HCT116 (cell line): ENCODE measurements around the gene MTG1. TPM values are rescaled to one million over a fixed set of nuclear protein-coding genes. Genes with fewer than 3 reads are reported as not detected.
"Not testable (repeated sequence)": the region's sequence is repeated elsewhere in the genome, so short reads cannot be mapped to it uniquely, and the experiment has no call there.

Source experiments
- ATAC-seq: fragments of 200-7000 bp; cut with Tn5 transposase; 2 replicates; pipeline ENCODE4 v1.9.1; 2020; ENCODE audit warnings: mild to moderate bottlenecking, moderate library complexity
- BruUV-seq: library from RNA; stranded (reverse); fragments of 400-500 nt; replicated peaks from 2 replicates; lab custom pipeline; 2021; lab: Mats Ljungman, UMichigan
- CTCF ChIA-PET: fragments of 300-600 bp; sonication (Branson Sonifier 250); formaldehyde crosslinking; loops from one replicate; lab custom pipeline; 2021; ENCODE audit warnings: antibody characterized with exemption; lab: Charles Lee
- POLR2A ChIA-PET: fragments of 300-600, 350-600 bp; sonication (Branson Sonifier 250); formaldehyde crosslinking; loops from one replicate; lab custom pipeline; 2021; ENCODE audit warnings: antibody characterized with exemption; lab: Charles Lee
- RAD21 ChIA-PET, 2 experiments: fragments of 300-600 bp; sonication (Branson Sonifier 250); formaldehyde crosslinking; loops; one replicate each; lab custom pipeline; 2023; ENCODE audit warnings: low total read pairs in 2 of 2; ENCODE audit not compliant: uncharacterized antibody in 2 of 2, unreplicated experiment in 2 of 2, low non-redundant PET in 1 of 2; lab: Charles Lee
- DNase-seq: peaks from one replicate; pipeline ENCODE4 v3.0.0-alpha.2; 2010; ENCODE audit warnings: low read depth, low spot score
- H2AFZ ChIP-seq: fragments of 200-600 bp; shearing (Covaris generic), sonication (generic); 2 replicates; pipeline ENCODE4 v1.6.1; 2017; ENCODE audit warnings: low read depth, mixed run types, mixed read lengths, antibody characterized with exemption, low read length; ENCODE audit not compliant: poor library complexity, severe bottlenecking
- H3K27ac ChIP-seq: 2 replicates; pipeline ENCODE4 v1.5.1; 2012; ENCODE audit warnings: low read depth, low read length
- H3K27me3 ChIP-seq: fragments of 200-600 bp; sonication (generic); 2 replicates; pipeline ENCODE4 v1.6.1; 2016; ENCODE audit warnings: mixed run types, low read length, mixed read lengths; ENCODE audit not compliant: insufficient read depth
- H3K36me3 ChIP-seq, 2 experiments: fragments of 200-500 bp in 1 of 2; fragments of 200-600 bp in 1 of 2; sonication (Bioruptor generic) in 1 of 2; sonication (generic) in 1 of 2; 2 replicates each; pipeline versions ENCODE4 v1.5.1 to v1.6.1; 2014 to 2016; ENCODE audit warnings: low read length in 2 of 2, inconsistent platforms in 1 of 2, mixed read lengths in 1 of 2, mixed run types in 1 of 2; ENCODE audit not compliant: insufficient read depth in 2 of 2, control insufficient read depth in 1 of 2
- H3K4me1 ChIP-seq, 2 experiments: fragments of 200-600 bp in 1 of 2; sonication (generic) in 1 of 2; 2 replicates each; pipeline versions ENCODE4 v1.5.1 to v1.6.1; 2012 to 2017; ENCODE audit warnings: low read length in 2 of 2, inconsistent platforms in 1 of 2, mild to moderate bottlenecking in 1 of 2, mixed read lengths in 1 of 2, mixed run types in 1 of 2, moderate library complexity in 1 of 2; ENCODE audit not compliant: insufficient read depth in 2 of 2, control insufficient read depth in 1 of 2
- H3K4me2 ChIP-seq: fragments of 200-600 bp; sonication (generic); 2 replicates; pipeline ENCODE4 v1.6.1; 2017; ENCODE audit warnings: mixed run types, low read length, mixed read lengths
- H3K4me3 ChIP-seq, 2 experiments: fragments of 200-600 bp in 1 of 2; sonication (generic) in 1 of 2; replicated peaks in 1 of 2; 2 replicates each; pipeline ENCODE4 v1.5.1; 2011 to 2016; ENCODE audit warnings: low read length in 2 of 2, control low read depth in 1 of 2, low read depth in 1 of 2, mild to moderate bottlenecking in 1 of 2, mixed read lengths in 1 of 2, mixed run types in 1 of 2
- H3K79me2 ChIP-seq: fragments of 200-600 bp; sonication (generic); 2 replicates; pipeline ENCODE4 v1.6.1; 2017; ENCODE audit warnings: mild to moderate bottlenecking, mixed run types, low read length, moderate library complexity, mixed read lengths; ENCODE audit not compliant: insufficient read depth
- H3K9ac ChIP-seq: fragments of 200-600 bp; sonication (generic); 2 replicates; pipeline ENCODE4 v1.6.1; 2016; ENCODE audit warnings: low read length, mixed read lengths
- H3K9me2 ChIP-seq: fragments of 200-600 bp; sonication (generic), shearing (Covaris generic); 2 replicates; pipeline ENCODE4 v1.6.1; 2017; ENCODE audit warnings: mixed run types, mild to moderate bottlenecking, moderate library complexity; ENCODE audit not compliant: insufficient read depth
- H3K9me3 ChIP-seq, 2 experiments: fragments of 200-500 bp in 1 of 2; fragments of 200-600 bp in 1 of 2; sonication (Bioruptor generic) in 1 of 2; sonication (generic) in 1 of 2; 2 replicates each; pipeline ENCODE4 v1.6.1; 2014 to 2017; ENCODE audit warnings: low read length in 2 of 2, mixed read lengths in 2 of 2, inconsistent platforms in 1 of 2, low read depth in 1 of 2, mild to moderate bottlenecking in 1 of 2, mixed run types in 1 of 2, moderate library complexity in 1 of 2; ENCODE audit not compliant: control insufficient read depth in 1 of 2, insufficient read depth in 1 of 2
- H4K20me1 ChIP-seq: fragments of 200-600 bp; sonication (generic), shearing (Covaris generic); 2 replicates; pipeline ENCODE4 v1.6.1; 2017; ENCODE audit warnings: mixed run types, mild to moderate bottlenecking, moderate library complexity; ENCODE audit not compliant: insufficient read depth
- EGR1 ChIP-seq: IDR thresholded peaks from 2 replicates; pipeline ENCODE4 v1.6.1; 2012; ENCODE audit warnings: low read depth
- EZH2 ChIP-seq: fragments of 200-600 bp; sonication (generic); IDR thresholded peaks from 2 replicates; pipeline ENCODE4 v1.6.1; 2017; ENCODE audit warnings: antibody characterized with exemption, mixed run types
- EZH2phosphoT487 ChIP-seq: fragments of 200-600 bp; IDR thresholded peaks from 2 replicates; pipeline ENCODE4 v1.6.1; 2018; ENCODE audit warnings: antibody characterized with exemption, borderline replicate concordance
- POLR2A ChIP-seq: IDR thresholded peaks from 2 replicates; pipeline ENCODE4 v1.7.0; 2011; ENCODE audit warnings: borderline replicate concordance; ENCODE audit not compliant: insufficient read depth, insufficient read length; ENCODE audit errors: extremely low read depth
- POLR2AphosphoS5 ChIP-seq: IDR thresholded peaks from 2 replicates; pipeline ENCODE4 v1.6.1; 2011; ENCODE audit warnings: mild to moderate bottlenecking, low read depth, low read length, moderate library complexity
- SIN3A ChIP-seq: IDR thresholded peaks from 2 replicates; pipeline ENCODE4 v1.6.1; 2012; ENCODE audit warnings: low read depth
- SP1 ChIP-seq: IDR thresholded peaks from 2 replicates; pipeline ENCODE4 v1.6.1; 2012; ENCODE audit warnings: low read depth
- SRF ChIP-seq: IDR thresholded peaks from 2 replicates; pipeline ENCODE4 v1.6.1; 2012; ENCODE audit warnings: low read depth
- YY1 ChIP-seq: IDR thresholded peaks from 2 replicates; pipeline ENCODE4 v1.6.1; 2011; ENCODE audit warnings: low read length, low read depth, moderate library complexity, mild to moderate bottlenecking; ENCODE audit not compliant: insufficient replicate concordance; ENCODE audit errors: extremely low read depth
- ZFX ChIP-seq: fragments of 450-650 bp; IDR thresholded peaks from 2 replicates; pipeline ENCODE4 v1.6.1; 2017
- ZNF274 ChIP-seq: fragments of 200-500 bp; sonication (Bioruptor generic); IDR thresholded peaks from 2 replicates; pipeline ENCODE4 v1.6.1; 2014; ENCODE audit warnings: mild to moderate bottlenecking, low read depth, low read length, inconsistent platforms
- intact Hi-C: fragments of 100-400 bp; cut with micrococcal nuclease; formaldehyde crosslinking; loops from 2 replicates; pipeline ENCODE4 v1.10.0; 2022
- total RNA-seq: library from RNA; stranded (reverse); gene quantifications from one replicate; pipeline ENCODE4 v1.2.1, GENCODE V29; 2021; ENCODE audit not compliant: unreplicated experiment

MTG1 gene
- total RNA-seq, 1 experiment from 2014 or later: 23.1 TPM

DNA sequence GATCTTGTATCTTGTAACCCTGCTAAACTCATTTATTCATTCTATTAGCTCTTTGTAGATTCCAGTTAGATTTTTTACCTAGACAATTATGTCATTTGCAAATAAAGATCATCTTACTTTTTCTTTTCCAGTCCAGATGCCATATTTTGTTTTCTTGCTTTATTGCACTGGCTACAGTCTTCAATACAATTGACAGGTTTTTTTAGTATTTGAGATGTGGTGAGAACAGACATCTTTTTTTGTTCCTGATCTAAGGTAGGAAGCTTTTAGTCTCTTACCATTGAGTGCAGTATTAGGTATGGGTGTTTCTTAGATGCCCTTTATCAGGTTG lies 18.4 kb downstream of the MTG1 start:
- DNase-seq: no peak
- ATAC-seq: no peak
- H3K9ac ChIP-seq: no peak overlapping the region
- no peak overlapping the region for H2AFZ ChIP-seq
- H3K27me3 ChIP-seq: no peaks in the 10 kb centered on the region
- H3K27ac ChIP-seq: no peak overlapping the region
- peaks cover 50% of the 10 kb centered on the region for H3K79me2 ChIP-seq
- H3K4me2 ChIP-seq: no peak overlapping the region
- H3K36me3 ChIP-seq: peaks cover 0 to 26% of the 10 kb centered on the region in 2 experiments; a peak in 2 of 4 replicates
- CTCF ChIA-PET: no interaction called here
- no peaks in the 10 kb centered on the region for H3K9me2 ChIP-seq
- no peaks in the 10 kb centered on the region for H3K9me3 ChIP-seq
- intact Hi-C loops: no loop called here
- POLR2A ChIA-PET: no interaction called here
- RAD21 ChIA-PET: no interaction called here
- no TSS peak for BruUV-seq
- no peak for TF ChIP-seq SIN3A
- no peak for TF ChIP-seq ZFX
- no peak for TF ChIP-seq EZH2
- TF ChIP-seq EGR1: no peak
- TF ChIP-seq POLR2AphosphoS5: no peak
- TF ChIP-seq YY1: no peak
- no peak for TF ChIP-seq EZH2phosphoT487
- TF ChIP-seq ZNF274: no peak
- no peak for TF ChIP-seq SRF
- no peak for TF ChIP-seq POLR2A
- no peak for TF ChIP-seq SP1
- TF ChIP-seq, all 23 proteins: peak for 0
- Histone ChIP-seq H4K20me1 (no peaks in the 10 kb centered on the region), H3K4me3 (no peak overlapping the region), H3K4me1 (no peaks in the 10 kb centered on the region)

- H3K9me2 ChIP-seq, H3K4me1 ChIP-seq, DNase-seq, H3K4me2 ChIP-seq, H3K4me3 ChIP-seq, CTCF ChIA-PET, H4K20me1 ChIP-seq, POLR2A ChIA-PET, H3K9me3 ChIP-seq, H2AFZ ChIP-seq, H3K9ac ChIP-seq, RAD21 ChIA-PET, H3K27me3 ChIP-seq, ATAC-seq, BruUV-seq, intact Hi-C loops, H3K27ac ChIP-seq: not testable (repeated sequence)
- H3K36me3 ChIP-seq: peaks cover 0 to 21% of the 10 kb centered on the region in 2 experiments; a peak in 2 of 4 replicates
- peaks cover 31% of the 10 kb centered on the region for H3K79me2 ChIP-seq
Observed at GRCh38 chr10:133414401-133414800, 20.4 kb downstream of the MTG1 start.
